Subcutaneous adipose tissue (tissue), 4 donors: ENCODE data around the gene APOBR. TPM values are rescaled to one million over a fixed set of nuclear protein-coding genes. Genes with fewer than 3 reads are reported as not detected.

ENCODE experiments used
- total RNA-seq, 4 donors: library from RNA; depleted of rRNA; stranded (reverse); fragments of >200 nt; gene quantifications; one replicate each; pipeline ENCODE4 v1.1.0, GENCODE V29; 2016
- TF ChIP-seq, protein P1 (sequence below): fragments of 450-650 bp; IDR thresholded peaks from one replicate; pipeline ENCODE4 v1.5.1; 2016; ENCODE audit warnings: low read depth, mild to moderate bottlenecking, control low read depth, antibody characterized with exemption, moderate library complexity

Gene APOBR
- total RNA-seq, 4 donors from 2014 or later, result 1.6 to 8.7 (median 2.8) TPM

DNA sequence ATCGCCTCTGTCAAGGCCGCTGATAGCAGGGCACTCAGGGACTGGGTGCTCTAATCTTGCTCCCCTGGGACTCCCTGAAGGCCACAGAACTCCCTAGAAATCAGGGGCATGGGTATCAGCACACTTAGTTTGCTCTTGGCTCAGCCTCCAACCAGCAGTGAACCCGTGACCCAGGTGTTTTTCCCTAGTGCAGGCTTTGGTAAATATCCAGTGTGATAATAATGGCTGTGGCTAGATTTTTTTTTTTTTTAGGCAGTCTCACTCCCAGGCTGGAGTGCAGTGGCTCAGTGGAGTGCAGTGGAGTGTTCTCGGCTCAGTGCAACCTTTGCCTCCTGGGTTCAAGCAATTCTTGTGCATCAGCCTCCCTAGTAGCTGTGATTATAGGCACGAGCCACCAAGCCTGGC, 34.0 kb downstream of the APOBR start:
- TF ChIP-seq, protein P1, sequence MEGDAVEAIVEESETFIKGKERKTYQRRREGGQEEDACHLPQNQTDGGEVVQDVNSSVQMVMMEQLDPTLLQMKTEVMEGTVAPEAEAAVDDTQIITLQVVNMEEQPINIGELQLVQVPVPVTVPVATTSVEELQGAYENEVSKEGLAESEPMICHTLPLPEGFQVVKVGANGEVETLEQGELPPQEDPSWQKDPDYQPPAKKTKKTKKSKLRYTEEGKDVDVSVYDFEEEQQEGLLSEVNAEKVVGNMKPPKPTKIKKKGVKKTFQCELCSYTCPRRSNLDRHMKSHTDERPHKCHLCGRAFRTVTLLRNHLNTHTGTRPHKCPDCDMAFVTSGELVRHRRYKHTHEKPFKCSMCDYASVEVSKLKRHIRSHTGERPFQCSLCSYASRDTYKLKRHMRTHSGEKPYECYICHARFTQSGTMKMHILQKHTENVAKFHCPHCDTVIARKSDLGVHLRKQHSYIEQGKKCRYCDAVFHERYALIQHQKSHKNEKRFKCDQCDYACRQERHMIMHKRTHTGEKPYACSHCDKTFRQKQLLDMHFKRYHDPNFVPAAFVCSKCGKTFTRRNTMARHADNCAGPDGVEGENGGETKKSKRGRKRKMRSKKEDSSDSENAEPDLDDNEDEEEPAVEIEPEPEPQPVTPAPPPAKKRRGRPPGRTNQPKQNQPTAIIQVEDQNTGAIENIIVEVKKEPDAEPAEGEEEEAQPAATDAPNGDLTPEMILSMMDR, result no peak

DNA sequence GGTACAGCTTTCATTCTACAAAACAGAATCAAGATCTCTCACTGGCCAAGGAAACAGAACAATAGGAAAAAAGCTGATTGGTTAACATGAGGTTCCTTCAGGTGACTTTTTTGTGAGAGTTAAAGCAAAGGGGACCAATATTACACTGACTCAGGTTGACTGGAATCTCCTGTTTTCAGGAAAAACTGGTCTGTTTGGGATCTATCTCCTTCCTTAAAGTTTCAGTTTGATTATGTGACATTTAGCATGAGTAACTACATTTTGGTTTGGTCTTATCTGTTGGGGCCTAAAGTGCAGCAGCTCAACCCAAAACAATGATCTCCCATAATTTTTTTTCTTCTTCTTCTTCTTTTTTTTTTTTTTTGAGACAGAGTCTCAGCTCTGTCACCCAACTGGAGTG, 34.7 kb downstream of the APOBR start:
- TF ChIP-seq, protein P1, result no peak

DNA sequence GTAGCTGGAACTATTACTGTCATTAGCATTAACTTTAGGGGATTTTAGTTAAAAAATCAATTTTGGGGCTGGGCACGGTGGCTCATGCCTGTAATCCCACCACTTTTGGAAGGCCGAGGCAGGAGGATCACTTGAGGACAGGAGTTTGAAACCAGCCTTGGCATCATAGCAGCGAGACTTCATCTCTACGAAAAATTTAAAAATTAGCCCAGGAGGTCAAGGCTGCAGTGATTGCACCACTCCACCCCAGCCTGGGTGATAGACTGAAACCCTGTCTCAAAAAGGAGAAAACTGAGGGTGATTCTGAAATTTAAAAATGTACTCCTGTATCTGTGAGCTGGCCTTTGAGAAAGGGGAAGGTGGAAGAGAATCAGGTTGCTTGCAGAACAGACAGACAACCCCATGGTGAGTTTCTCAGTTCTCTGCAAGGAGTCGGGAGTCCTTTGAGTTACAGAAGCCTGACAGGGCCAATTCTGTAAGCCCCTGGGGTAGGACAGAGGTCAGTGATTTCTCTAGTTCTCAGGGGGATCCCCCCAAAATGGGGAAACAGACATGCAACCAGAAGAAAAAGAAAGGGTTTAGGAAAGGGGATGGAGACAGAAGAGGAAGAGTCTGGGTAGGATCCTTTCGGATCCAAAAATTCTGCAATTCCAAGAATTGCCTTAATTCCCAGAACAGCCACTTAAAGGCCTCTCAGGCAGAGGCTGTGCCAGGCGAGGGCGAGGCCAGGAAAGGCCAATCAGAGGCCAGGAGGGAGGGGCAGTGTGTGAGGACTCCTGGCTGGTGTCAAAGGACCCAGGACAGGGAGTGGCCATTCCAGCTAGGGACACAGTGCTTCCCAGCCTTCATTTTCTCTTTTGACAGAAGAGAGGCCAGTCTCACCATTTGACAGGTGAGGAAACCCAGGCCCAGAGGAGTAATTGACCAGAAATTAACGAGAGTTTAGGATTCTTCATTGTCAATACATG, 37.6 kb downstream of the APOBR start:
- TF ChIP-seq, protein P1, result no peak

DNA sequence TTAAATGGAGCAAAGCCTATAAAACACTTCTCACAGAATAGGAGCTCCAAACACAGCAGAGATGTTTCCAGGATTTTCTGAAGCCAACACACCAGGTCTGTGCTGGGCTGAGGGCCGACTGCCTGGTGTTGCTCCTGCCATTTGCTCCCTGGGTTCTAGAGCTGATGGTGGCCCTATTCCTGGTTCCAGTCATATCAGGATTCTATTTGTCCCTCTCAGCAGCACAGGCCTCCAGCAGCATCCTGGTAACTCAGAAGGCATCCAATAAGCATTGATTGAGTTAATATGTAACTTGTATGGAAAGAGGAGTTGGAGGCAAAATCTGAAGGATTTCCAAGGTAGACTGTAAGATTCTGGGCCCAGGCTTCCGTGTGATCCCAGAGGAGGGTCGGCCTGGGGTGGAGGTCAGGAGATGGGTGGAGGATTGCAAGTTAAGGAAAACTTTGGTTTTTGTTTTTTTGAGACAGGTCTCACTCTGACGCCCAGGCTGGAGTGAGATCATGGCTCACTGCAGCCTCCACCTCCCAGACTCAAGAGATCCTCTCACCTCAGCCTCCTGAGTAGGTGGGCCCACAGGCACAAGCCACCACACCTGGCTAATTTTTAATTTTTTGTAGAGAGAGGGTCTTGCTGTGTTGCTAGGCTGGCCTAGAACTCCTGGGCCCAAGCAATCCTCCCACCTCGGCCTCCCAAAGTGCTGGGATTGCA, 38.7 kb downstream of the APOBR start:
- TF ChIP-seq, protein P1, result no peak

DNA sequence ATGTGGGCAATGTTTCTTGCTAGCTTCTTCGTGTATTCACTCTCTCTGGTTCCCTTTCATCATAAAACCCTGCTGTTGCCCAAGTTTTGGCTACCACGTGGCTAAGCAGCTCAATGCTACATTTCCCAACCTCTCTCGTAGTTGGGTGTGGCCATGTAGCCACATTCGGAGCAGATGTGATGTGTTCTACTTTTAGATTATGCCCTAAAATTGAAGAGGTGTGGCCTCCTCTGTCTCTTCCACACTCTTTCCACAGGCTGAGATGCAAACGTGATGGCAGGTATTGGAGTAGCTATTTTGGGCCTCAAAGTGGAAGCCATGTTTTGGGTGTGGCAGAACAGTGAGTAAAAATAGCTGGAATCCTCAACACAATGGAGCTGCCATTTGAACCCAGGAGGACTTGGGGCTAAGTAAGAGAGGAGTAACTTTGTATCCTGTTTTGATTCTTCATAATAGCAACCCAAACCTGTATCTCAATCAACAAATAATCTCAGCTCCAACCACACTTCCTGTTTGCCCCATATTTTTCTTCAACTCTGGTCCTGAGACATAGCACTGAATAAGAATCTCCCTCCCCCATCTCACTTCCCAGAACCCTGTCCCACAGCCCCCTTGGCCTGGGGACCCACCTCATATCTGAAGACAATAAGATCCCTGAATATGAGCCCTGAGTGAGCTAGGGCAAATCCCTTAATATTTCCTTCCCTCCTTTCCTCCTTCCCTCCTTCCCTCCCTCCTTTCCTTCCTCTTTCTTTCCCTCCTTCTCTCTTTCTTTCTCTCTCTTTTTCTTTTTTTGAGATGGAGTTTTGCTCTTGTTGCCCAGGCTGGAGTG, 40.3 kb downstream of the APOBR start:
- TF ChIP-seq, protein P1, result no peak

DNA sequence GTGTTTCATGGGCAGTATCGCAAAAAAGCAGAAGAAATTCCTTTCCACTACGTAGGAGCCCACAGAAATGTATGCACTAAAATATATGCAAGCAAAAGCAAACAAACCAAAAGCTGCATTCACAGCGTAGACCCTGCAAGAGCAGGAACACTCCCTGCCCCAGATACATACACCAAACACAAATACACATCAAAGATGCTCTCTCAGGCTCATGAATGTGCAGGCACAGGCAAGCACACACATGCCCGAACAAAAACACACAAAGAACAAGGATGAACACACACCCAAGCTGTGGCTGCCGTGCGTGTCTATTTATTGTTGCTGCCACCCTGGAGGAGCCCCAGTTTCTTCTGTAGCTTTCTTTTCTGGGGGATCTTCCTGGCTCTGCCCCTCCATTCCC, 42.6 kb downstream of the APOBR start:
- TF ChIP-seq, protein P1, result no peak
